NCI-H82 (cell line): Measurements from ENCODE around the gene STARD5.

Source experiments
- DNase-seq: peaks from one replicate; lab custom pipeline; 2025; lab: John Stamatoyannopoulos, UW

STARD5 gene

DNA sequence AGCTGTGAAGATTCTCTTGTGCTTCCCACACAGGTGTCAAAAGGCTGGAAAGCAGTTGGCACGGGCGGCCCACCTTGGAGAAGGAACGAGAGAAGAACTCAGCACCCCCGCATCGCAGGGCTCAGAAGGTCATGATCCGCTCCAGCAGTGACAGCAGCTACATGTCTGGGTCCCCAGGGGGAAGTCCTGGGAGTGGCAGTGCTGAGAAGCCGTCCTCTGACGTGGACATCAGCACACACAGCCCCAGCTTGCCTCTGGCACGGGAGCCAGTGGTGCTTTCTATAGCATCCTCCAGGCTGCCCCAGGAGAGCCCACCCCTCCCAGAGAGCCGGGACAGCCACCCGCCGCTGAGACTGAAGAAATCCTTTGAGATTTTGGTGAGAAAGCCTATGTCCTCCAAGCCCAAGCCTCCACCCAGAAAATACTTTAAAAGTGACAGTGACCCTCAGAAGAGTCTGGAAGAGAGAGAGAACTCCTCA is 31.4 kb downstream of the STARD5 start:
- no peak for DNase-seq

DNA sequence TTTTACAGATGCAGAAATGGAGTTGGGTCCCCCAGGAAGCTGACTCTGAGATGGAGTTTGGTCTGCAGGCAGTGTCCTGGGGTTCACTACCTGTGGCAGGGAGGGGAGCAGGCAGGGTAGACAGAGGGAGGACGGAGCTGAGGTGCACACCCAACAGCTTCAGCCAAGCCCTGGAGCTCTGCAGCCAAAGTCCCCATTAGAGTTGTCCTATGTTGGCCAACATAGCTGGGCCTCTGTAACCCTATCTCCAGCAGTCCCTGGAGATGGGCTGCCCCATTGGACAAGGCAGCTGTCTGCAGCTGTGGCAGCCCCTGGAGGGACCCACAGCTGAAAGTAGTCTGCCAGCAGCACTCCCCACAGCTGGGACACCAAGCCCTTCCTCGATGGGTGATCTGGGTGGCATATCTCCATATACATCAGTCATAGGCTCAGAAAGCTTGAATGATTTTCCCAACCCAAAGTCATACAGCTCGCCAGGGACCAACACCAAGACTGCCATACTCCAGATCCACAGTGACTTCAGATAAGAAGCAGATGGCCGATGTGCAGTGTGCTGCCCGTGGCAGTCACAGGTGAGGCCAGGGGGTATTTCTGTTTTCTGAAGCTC is 31.9 kb downstream of the STARD5 start:
- no peak for DNase-seq

DNA sequence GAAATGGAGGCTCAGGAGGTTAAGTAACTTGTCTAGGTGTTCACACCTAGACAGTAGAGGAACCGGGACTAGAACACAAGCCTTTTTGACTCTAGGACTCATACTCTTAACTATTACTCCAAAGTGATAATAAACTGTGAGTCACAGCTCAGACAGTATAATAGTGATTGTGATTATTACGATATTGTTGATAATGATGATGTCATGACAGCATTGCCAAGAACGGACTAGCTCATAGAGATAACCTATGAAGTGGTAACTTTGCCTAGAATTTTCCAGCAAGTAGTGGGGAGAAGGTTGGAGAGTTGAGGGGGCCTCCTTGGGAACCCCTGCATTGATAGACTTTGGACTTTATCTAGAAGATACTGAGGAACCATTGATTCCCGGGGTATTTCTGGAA is 34.0 kb downstream of the STARD5 start:
- DNase-seq: no peak

DNA sequence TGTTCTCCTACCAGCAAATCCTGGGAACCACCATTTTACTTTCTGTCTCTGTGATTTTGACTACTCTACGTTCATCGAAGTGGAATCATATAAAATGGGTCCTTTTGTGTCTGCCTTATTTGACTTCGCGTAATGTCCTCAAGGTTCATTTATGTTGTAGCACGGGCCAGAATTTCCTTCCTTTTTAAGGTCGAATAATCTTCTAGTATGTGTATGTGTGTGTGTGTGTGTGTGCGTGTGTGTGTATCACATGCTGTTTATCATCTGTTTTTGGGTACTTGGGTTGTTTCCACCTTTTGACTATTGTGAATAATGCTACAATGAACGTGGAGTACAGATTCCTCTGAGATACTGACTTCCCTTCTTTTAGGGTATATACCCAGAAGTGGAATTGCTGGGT is 35.3 kb downstream of the STARD5 start:
- no peak for DNase-seq

DNA sequence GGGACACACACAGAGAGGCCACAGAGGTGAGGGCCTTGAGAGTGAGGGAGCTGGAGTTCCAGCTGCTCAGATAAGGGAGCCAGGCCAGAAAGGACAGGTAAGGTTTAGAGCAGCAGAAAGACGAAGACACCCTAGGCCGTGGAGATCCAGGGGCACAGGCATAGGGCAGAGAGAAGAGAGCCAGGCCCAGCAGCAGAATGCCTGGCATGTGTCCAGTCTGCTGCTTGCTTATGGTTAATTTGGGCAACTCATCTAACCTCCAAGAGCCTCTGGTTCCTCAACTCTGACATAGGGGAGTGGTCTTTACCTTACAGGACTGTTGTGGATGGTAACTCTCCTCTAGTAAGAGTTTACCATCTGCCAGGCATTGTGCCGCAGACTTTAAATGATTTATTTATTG is 35.9 kb downstream of the STARD5 start:
- no peak for DNase-seq

DNA sequence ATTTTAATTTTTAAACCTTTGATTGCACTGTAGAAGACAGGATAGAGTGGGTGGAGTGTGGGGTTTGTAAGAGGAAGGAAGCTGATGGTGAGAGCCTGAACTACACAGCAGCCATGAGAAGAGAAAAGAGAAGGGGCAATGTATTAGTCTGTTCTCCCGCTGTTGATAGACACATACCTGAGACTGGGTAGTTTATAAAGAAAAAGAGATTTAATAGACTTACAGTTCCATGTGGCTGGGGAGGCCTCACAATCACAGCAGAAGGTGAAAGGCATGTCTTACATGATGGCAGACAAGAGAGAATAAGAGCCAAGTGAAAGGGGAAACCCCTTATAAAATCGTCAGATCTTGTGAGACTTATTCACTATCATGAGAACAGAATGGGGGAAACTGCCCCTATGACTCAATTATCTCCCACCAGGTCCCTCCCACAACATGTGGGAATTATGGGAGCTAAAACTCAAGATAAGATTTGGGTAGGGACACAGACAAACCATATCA is 37.3 kb downstream of the STARD5 start:
- no peak for DNase-seq

DNA sequence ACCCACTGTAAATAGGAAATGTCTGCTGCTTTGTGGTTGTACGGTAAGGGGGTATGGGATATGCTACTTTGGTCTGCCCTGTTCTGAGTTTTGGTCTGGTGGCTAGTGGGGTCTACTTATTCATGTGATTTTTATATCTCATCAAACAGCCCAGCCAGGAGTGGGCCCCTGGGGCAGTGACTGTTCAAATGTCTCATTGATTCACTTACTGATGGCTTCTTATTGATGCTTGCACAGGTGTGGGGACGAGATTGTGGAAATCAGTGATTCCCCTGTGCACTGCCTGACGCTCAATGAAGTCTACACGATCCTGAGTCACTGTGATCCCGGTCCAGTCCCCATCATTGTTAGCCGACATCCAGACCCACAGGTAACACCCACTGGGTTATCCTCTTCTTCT is 38.5 kb downstream of the STARD5 start:
- DNase-seq: no peak

DNA sequence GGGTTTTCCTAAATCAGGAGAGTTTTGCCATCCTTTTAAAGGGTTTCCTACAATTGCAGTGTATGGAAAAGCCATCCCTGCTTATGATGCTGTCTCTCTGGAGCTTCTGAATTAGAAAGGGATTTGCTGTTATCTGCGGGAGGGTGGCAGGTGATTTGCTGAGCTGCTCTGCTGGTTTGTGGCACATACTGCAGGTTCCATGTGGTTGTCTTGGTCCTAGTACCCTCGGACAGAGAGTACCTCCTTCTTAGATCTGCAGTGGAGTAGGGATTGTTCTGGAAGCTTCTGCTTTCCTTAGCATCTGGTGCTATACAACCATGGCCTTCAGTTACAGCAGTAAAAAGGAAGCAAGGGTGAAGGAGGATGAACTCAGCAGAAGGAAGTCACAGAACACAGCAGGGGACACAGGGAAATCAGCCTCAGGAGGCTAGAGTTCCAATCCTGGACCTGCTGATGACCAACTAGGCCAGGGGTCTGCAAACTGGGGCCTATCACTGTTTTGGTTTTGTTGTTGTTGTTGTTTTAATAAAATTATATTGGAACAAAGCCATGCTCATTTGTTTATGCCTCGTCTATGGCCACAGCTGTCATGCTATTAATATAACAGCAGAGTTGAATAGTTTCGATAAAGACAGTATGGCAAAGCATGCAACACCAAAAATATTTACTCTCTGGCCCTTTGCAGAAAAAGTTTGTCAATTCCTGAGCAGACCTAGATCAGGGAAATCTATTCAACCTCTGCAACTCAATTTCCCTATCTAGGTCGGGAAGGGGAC is 39.5 kb downstream of the STARD5 start:
- DNase-seq: no peak

DNA sequence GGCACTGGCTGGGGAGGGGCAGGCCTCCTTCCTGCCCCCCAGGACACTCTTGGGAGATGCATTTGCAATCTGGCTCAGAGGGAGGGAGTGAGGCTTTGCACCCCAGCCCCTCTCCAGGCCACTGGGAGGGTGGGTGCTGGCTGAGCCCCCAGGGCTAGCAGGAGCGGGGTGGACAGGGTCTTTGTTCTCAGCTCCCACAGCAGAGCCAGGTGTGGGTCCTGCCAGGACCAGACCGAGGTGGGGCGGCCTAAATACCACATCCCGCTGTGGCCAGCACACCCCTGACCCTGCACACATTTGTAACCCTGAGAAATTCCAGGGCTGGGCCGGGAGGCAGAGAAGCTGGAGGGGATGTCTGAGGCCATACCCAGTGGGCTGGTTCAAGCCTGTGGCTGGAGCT is 41.0 kb downstream of the STARD5 start:
- no peak for DNase-seq

DNA sequence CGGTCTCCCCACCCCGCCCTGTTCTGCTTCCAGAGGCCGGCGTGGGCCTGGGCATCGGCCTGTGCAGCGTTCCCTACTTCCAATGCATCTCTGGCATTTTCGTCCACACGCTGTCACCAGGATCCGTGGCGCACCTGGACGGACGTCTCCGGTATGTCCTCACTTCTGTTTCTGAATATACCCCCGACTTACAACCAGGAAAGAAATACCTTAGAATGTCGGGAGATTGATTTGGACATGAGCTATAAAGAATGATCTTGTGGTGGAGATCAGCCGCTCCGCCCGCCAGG is 41.4 kb downstream of the STARD5 start:
- DNase-seq: no peak

DNA sequence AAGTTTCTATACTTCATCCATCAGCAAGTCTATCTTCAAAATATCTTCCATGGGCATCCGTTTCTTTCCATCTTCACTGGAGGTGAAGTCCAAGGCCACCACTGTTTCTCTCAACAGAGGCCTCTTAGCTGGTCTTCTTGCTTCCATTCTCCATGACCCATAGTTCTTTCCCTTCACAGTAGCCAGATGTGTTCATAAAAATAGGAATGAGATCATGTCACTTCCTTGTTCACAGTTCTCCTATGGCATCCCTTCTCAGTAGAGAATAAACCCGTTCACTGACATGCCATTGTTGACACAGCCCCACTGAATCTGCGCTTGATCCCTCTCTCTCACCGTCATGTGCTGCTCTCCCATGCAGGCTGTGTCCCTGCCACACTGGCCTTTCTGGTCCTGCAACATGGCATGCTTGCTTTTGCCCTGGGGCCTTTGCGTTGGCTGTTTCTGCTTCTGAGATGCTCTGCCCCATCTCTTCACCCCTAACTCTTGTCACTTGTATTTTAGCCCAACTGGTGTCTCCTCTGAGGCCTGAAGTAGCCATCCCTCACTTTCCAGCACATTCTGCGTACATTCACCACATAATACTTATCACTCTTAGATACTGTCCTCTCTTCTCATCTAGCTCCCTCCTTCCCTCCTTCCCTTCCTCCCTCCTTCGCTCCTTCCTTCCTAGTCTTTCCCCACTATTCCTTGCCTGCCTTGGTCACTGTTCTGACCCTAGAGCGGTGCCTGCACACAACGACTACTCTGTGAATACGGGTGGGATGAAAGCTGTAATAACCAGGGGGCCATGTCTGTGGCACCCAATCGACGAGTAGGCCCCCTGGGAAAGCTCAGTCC is 42.0 kb downstream of the STARD5 start:
- no peak for DNase-seq

DNA sequence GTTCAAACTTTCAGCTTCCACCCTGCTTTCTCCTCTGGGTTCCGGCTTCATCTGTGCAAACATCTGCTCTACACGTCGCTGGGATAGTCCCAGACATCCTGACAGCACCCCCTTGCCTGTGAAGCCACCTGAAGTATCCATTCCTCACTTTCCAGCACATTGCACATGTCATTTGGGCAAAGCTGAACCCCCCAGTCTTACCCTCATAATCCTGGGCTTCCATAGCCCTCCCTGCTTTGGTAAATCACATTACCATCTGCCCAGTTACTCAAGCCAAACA is 42.5 kb downstream of the STARD5 start:
- DNase-seq: no peak

DNA sequence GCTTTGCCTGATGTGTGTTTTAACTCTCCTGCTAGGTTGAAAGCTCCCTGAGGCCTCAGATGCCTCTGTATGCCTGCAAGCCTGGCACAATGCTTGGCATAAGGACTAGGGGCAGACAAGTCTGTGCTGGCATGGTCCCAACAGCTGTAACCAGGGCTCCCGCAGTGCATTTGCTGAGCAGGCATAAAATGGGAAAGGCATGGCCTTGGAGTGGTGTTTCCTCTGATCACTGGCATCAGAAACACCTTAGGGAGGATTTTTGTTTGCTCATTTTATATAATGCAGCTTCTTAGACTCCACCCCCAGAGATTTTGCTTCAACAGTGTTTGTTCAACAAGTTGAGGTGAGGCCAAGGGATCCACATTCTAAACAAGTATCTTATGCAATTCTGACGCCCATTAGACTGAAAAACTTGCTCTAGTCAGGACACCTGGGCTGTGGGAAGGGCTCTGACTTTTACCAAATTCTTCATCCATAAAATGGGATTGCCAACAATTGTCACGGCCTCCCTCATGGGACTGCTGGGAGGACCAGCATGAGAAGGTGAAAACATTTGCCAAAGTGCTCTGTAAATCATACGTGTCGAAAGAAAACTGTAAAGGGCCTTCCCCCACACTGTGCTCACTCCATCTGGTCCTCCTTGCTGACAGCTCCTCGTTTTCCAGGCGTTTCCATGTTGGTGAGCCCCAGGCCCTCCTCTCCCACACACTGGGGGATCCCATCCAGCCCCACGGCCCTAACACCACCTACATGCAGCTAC is 43.1 kb downstream of the STARD5 start:
- DNase-seq: no peak

DNA sequence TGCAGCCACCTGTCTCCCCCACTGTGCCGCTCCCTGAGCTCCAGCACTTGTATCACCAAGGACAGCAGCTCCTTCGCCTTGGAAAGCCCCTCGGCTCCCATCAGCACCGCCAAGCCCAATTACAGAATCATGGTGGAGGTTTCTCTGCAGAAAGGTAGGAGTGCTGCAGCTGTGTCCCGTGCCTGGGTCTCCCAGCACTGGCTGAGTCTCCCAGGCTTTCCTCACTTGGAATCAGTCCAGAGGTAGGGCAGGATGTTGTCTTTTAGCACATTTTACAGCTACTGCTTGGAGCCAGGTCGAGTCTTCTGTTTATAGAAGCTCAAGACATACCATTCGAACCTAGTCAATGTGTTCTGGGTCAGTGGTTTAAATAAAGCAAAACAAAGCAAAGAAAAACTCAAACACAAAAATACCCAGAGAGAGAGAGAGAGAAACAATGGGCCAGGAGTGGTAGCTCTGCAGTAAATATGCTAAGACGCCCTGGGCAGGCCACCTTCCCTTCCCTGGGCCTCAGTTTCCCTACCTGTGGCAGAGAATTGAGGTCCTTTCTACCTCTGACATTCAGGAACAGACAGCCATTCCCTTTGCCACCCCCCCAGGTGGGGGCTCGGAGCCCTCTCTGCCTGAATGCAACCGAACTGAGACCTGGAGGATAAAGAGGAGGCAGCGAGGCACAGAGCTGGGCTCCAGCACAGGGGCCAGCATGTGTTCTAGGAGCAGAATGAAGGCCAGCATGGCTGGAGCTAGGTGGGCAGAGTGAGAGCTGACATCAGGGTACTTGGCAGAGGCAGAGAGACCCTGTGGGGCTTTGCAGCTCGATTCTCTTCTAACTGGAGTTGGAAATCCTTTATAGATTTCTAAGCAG is 44.1 kb downstream of the STARD5 start:
- DNase-seq: no peak

DNA sequence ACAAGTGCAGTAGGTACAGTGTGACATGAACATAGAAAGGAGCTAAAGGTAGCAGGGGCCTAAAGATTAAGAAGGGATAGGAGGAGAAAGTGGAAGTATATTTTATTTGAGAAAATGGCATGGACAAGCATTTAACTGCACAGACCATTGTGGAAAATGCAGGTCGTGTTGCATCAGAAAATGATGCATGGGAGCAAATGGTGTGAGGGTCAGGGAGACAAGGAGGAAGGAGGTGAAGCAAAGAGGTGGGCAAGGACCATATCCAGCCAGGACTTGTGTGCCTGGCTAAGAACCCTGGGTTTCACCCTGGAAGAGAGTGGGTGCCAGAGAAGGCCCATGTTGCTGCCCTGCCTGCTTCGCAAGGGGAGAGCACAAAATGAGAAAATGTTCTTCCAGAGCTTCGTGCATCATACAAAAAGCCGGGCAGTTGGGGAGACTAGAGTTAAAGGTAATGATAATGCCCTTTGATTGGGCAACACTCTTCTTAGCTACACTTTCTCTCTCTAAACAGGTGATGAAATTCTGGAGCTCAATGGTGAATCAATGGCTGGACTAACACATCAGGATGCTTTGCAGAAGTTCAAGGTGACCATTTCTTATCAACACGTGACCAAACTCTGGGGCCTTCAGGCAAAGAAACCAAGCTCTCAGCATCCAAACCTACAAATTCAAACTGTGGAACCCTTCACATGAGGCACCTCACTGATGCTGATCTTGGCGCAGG is 45.5 kb downstream of the STARD5 start:
- DNase-seq: no peak

DNA sequence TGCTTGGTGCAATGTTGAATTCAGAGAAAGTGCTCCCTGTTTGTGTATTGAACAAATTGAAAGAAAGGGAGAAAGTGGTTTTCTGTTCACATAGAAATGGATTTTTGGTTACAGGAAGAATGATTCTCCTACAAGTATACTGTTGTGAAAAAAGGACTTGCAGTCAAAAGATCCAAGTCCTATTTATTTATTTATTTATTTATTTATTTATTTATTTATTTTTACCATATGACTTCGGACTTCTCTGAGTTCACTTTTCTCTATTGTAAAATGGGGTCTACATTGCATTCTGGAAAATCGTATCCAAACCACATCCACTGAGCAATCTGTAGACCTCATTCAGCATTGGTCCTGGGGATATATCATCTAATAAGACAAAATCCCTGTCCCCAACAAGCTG is 46.1 kb downstream of the STARD5 start:
- no peak for DNase-seq

DNA sequence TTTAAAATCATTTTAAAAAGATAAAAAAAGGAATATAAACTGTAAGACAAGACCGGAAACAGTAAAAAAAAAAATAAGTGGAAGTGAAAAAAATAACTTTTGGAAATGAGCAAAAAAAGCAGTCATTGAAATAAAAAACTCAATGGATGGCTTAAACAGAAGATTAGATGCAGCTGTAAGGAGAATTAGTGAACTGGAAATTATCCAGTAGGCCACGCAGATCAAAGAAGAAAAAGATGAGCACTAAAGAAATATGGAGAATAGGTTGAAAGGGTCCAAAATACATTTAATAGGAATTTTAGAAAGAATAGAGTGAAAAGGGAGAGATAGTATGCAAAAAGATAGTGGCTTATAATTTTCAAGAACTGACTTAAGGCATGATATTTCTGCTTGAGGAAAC is 47.0 kb downstream of the STARD5 start:
- no peak for DNase-seq

DNA sequence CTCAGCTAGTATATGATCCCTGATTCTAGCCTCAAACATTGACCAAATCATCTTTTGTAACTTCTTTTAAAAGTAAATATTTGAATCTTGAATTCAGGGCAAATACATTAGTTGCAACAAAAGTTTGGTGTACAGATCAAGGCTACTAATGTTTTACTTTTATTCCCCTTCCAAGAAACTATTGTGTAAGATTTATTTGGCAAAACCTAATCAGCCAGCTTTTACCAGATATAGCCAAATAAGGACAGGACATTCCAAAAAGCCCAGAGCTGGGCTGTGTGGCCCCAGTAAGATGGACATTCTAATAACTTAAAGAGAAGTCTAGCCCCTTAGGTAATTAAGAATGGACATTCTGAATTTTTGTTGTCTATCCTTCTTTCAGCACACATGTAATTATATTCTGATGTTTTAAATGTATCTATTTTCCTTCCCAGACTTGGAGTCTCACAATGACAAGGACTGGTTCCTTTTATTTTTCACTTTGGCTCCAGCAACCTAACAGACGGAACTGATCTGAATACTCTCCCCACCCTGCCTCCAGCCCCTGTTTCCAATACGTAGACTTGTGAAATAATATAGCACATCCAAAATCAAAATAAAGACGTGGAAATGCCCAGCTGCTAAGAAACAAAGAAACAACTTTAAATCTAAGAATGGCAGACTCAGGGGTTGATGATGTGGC is 48.1 kb downstream of the STARD5 start:
- DNase-seq: no peak

DNA sequence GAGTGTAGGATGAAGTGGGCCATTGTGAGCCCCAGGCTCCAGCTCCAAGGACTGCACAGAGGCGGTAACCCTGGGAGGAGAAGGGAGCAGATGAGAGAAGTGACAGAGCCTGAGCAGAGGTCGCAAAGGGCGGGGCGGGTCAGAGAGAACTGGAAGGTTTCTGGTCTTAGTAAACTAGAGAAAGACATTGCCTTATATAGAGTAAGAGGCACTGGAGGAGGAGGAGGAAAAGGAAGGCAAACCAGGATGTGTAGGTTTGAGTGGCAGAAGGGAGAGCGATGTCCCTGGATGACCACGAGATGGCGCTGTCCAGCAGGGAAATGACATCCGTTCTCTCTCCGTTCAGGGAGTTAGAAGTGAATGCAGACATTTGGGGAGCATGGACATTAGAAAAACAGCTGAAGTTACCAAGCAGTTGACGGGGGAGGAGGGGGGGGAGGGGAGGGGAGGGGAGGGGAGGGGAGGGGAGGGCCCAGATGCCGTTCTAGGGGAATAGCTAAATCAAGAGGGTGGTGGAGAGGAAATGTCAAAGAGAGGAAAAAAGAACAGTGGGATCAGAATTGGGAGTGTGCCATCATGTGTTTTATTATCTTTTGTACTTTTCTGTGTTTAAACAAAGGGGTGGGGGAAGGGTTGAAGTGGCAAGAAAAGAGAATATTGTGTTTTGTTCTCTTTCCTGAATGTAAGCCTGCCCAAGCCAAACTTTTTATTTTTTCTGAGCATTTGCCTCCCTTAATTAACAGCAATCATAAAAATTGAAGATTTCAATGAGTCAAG is 48.8 kb downstream of the STARD5 start:
- DNase-seq: peak; percentile 87
